ENCODE measurements around the gene RECK. TPM values are rescaled to one million over a fixed set of nuclear protein-coding genes. Genes with fewer than 3 reads are reported as not detected.

The RECK gene
- total and polyA plus RNA-seq, 3 donors from 2014 or later = 10.1 to 17.6 (median 15.4) TPM

- Histone ChIP-seq H3K4me1 (no peaks in the 10 kb centered on the region), H3K9me3 (no peaks in the 10 kb centered on the region), H3K36me3 (ENCODE audit: low read depth, missing control alignments) (no peaks in the 10 kb centered on the region), H3K27me3 (no peaks in the 10 kb centered on the region), H3K4me3 (no peak overlapping the region), H3K27ac (no peak overlapping the region)
- TF ChIP-seq CTCF (IDR thresholded peaks at IDR 0.05) (no peak), POLR2A (IDR thresholded peaks at IDR 0.05) (no peak)
- intact Hi-C loops (cut with DNase I; ENCODE audit: low total_unique reads) = loop anchor here (5.0 kb wide), 1 partner anchor 297 kb away; no protein-coding TSS in a partner anchor
- 75 to 76% methylated on average over 4 of the region's 4 CpGs for WGBS, 2 donors
- DNase-seq = peak; percentile 72
Measured at GRCh38 chr9:36120705-36121104, 84.0 kb downstream of the RECK start.

- 84 to 90% methylated on average over 7 of the region's 7 CpGs for WGBS, 2 donors
- no peaks in the 10 kb centered on the region for H3K9me3 ChIP-seq
- no peak overlapping the region for H3K27ac ChIP-seq
- H3K27me3 ChIP-seq = no peaks in the 10 kb centered on the region
- no peak for DNase-seq
- peaks cover 3% of the 10 kb centered on the region for H3K4me1 ChIP-seq
- H3K4me3 ChIP-seq = no peak overlapping the region
- no peaks in the 10 kb centered on the region for H3K36me3 ChIP-seq (ENCODE audit: low read depth, missing control alignments)
- intact Hi-C loops (cut with DNase I; ENCODE audit: low total_unique reads) = loop anchor here (5.0 kb wide), 1 partner anchor 295 kb away; no protein-coding TSS in a partner anchor
- TF ChIP-seq CTCF (IDR thresholded peaks at IDR 0.05) (no peak), POLR2A (IDR thresholded peaks at IDR 0.05) (no peak)
Measured at GRCh38 chr9:36121971-36122370, 85.3 kb downstream of the RECK start.

DNA sequence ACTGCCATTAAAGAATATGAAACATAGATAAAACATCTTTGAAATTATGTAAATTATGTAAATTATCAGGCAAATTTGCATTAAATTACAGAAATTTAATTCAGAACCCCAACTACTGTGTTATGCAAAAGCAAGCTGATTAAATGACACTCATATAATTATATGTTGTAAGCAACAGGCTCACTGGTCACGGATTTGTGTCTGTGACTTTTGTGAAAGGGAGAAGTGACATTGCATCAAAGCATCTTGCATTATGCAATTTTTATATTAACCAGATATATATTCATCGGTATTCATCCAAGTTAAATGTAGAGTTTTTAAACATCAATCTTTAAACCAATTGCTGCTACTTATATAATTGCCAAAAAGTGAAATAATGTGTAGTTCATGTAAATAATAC is 86.8 kb downstream of the RECK start:
- TF ChIP-seq POLR2A (IDR thresholded peaks at IDR 0.05) = no peak
- no peak for TF ChIP-seq CTCF (IDR thresholded peaks at IDR 0.05)

GRCh38 chr9:36125062-36125855 is 88.5 kb downstream of the RECK start:
- intact Hi-C loops (cut with DNase I; ENCODE audit: low total_unique reads) = no loop called here
- Histone ChIP-seq H3K27ac (no peak overlapping the region), H3K9me3 (no peaks in the 10 kb centered on the region), H3K36me3 (ENCODE audit: low read depth, missing control alignments) (no peaks in the 10 kb centered on the region), H3K4me1 (peaks cover 3% of the 10 kb centered on the region), H3K4me3 (no peak overlapping the region), H3K27me3 (no peaks in the 10 kb centered on the region)
- 71 to 82% methylated on average over 10 of the region's 10 CpGs for WGBS, 2 donors
- no peak for TF ChIP-seq POLR2A (IDR thresholded peaks at IDR 0.05)
- TF ChIP-seq CTCF (IDR thresholded peaks at IDR 0.05) = no peak
- no peak for DNase-seq

More for the DNA sequence above, 86.8 kb downstream of the RECK start:
- Histone ChIP-seq H3K4me3 (no peak overlapping the region), H3K27me3 (no peaks in the 10 kb centered on the region), H3K36me3 (ENCODE audit: low read depth, missing control alignments) (no peaks in the 10 kb centered on the region), H3K9me3 (no peaks in the 10 kb centered on the region), H3K4me1 (peaks cover 3% of the 10 kb centered on the region), H3K27ac (no peak overlapping the region)
- intact Hi-C loops (cut with DNase I; ENCODE audit: low total_unique reads) = loop anchor here (5.0 kb wide), 1 partner anchor 294 kb away; no protein-coding TSS in a partner anchor
- no peak for DNase-seq
- 90 to 91% methylated on average over 2 of the region's 2 CpGs for WGBS, 2 donors
